Mesothelial cell of epicardium (in vitro differentiated cells): ENCODE data around the gene PIGV. TPM values are rescaled to one million over a fixed set of nuclear protein-coding genes. Genes with fewer than 3 reads are reported as not detected.

Experiments
- DNase-seq, 2 experiments: peaks; one replicate each; pipeline ENCODE4 v3.0.0; 2021; ENCODE audit warnings: low spot score in 2 of 2; ENCODE audit not compliant: unreplicated experiment in 2 of 2
- H3K27ac Mint-ChIP-seq: 2 replicates; pipeline ENCODE4 v1.8.0; 2021; ENCODE audit warnings: mixed read lengths
- H3K27me3 Mint-ChIP-seq: 2 replicates; pipeline ENCODE4 v1.8.0; 2021; ENCODE audit warnings: low read depth, mixed read lengths
- H3K36me3 Mint-ChIP-seq: 2 replicates; pipeline ENCODE4 v1.8.0; 2021; ENCODE audit warnings: mixed read lengths
- H3K4me1 Mint-ChIP-seq: 2 replicates; pipeline ENCODE4 v1.8.0; 2021; ENCODE audit warnings: mixed read lengths
- H3K4me3 Mint-ChIP-seq: 2 replicates; pipeline ENCODE4 v1.8.0; 2021; ENCODE audit warnings: mild to moderate bottlenecking, moderate library complexity, mixed read lengths
- H3K9me3 Mint-ChIP-seq: 2 replicates; pipeline ENCODE4 v1.8.0; 2021; ENCODE audit warnings: mixed read lengths
- total RNA-seq: library from RNA; stranded (reverse); gene quantifications from 3 replicates; pipeline ENCODE4 v1.2.1, GENCODE V29; 2021
- TF ChIP-seq, protein P1 (sequence below): fragments of 200-600 bp; sonication (generic); IDR thresholded peaks from one replicate; pipeline ENCODE4 v1.5.0; 2021; ENCODE audit warnings: antibody characterized with exemption; ENCODE audit not compliant: unreplicated experiment

The PIGV gene
- total RNA-seq, 1 donor from 2014 or later = 13.1 TPM

DNA sequence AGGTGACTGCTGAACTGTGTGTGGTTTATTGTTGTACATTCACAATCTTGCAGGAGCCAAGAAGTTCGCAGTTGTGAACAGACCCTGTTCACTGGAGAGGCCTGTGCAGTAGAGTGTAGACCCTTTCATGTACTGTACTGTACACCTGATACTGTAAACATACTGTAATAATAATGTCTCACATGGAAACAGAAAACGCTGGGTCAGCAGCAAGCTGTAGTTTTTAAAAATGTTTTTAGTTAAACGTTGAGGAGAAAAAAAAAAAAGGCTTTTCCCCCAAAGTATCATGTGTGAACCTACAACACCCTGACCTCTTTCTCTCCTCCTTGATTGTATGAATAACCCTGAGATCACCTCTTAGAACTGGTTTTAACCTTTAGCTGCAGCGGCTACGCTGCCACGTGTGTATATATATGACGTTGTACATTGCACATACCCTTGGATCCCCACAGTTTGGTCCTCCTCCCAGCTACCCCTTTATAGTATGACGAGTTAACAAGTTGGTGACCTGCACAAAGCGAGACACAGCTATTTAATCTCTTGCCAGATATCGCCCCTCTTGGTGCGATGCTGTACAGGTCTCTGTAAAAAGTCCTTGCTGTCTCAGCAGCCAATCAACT is 6.4 kb upstream of the PIGV start:
- Mint-ChIP-seq H3K27ac (peak overlapping the region; percentile 21), H3K27me3 (no peaks in the 10 kb centered on the region), H3K36me3 (peaks cover 37% of the 10 kb centered on the region), H3K4me3 (no peak overlapping the region), H3K4me1 (peaks cover 30% of the 10 kb centered on the region), H3K9me3 (no peaks in the 10 kb centered on the region)
- TF ChIP-seq, protein P1, sequence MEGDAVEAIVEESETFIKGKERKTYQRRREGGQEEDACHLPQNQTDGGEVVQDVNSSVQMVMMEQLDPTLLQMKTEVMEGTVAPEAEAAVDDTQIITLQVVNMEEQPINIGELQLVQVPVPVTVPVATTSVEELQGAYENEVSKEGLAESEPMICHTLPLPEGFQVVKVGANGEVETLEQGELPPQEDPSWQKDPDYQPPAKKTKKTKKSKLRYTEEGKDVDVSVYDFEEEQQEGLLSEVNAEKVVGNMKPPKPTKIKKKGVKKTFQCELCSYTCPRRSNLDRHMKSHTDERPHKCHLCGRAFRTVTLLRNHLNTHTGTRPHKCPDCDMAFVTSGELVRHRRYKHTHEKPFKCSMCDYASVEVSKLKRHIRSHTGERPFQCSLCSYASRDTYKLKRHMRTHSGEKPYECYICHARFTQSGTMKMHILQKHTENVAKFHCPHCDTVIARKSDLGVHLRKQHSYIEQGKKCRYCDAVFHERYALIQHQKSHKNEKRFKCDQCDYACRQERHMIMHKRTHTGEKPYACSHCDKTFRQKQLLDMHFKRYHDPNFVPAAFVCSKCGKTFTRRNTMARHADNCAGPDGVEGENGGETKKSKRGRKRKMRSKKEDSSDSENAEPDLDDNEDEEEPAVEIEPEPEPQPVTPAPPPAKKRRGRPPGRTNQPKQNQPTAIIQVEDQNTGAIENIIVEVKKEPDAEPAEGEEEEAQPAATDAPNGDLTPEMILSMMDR = no peak
- no peak for DNase-seq

DNA sequence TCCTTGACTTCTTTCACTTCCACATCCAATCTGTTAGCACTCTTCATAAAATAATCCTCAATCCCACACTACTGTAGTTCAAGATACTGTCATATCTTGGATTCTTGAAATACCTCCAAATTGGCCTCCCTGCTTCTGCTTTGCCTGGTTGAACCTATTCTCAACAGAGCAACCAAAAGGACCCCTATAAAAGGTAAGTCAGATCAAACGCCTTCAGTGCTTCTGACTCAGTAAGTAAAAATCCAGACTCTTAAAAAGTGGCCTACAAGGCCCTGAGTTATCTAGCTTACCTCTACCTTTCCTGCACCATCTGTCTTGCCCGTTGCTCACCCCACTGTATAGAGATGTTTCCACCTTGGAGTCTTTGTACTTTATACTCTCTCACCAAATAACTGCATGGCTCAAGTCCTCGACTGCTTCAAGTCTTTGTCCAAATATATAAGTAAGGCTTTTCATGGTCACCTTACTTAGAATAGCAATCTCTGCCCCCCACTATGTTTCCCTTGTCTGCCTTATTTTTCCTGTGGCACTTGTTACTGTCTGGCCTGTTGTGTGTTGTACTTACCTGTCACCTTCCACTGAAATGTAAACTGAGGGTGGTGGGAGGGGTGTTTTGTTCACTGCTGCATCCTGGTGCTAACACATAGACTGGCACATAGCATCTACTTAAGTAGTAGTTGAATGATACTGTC is 5.1 kb upstream of the PIGV start:
- Mint-ChIP-seq H3K36me3 (peaks cover 30% of the 10 kb centered on the region), H3K9me3 (no peaks in the 10 kb centered on the region), H3K4me1 (peaks cover 43% of the 10 kb centered on the region), H3K4me3 (no peak overlapping the region), H3K27me3 (no peaks in the 10 kb centered on the region), H3K27ac (peak overlapping the region; percentile 52)
- TF ChIP-seq, protein P1 = no peak
- DNase-seq = no peak

DNA sequence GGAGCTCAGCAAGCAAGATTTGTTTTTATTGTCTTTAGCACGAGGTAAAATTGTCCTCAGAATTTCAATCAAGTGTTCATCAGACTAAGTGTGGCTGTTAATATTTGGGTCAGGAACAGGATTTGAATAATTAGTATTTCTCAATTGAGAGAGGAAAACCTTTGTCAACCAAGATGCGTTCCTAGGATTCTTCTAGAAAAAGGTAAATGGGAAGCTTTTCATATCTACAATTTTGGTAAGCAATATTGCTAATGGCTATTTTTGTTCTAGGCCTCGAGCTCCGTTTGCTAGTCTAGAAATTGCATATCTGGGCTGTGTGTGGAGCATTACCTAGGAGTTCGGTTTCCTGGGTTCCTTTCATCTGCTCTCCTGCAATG is 4.1 kb upstream of the PIGV start:
- Mint-ChIP-seq H3K36me3 (peaks cover 23% of the 10 kb centered on the region), H3K27me3 (no peaks in the 10 kb centered on the region), H3K4me3 (no peak overlapping the region), H3K9me3 (no peaks in the 10 kb centered on the region), H3K4me1 (peaks cover 45% of the 10 kb centered on the region), H3K27ac (peak overlapping the region; percentile 74)
- TF ChIP-seq, protein P1 = no peak
- DNase-seq = no peak

DNA sequence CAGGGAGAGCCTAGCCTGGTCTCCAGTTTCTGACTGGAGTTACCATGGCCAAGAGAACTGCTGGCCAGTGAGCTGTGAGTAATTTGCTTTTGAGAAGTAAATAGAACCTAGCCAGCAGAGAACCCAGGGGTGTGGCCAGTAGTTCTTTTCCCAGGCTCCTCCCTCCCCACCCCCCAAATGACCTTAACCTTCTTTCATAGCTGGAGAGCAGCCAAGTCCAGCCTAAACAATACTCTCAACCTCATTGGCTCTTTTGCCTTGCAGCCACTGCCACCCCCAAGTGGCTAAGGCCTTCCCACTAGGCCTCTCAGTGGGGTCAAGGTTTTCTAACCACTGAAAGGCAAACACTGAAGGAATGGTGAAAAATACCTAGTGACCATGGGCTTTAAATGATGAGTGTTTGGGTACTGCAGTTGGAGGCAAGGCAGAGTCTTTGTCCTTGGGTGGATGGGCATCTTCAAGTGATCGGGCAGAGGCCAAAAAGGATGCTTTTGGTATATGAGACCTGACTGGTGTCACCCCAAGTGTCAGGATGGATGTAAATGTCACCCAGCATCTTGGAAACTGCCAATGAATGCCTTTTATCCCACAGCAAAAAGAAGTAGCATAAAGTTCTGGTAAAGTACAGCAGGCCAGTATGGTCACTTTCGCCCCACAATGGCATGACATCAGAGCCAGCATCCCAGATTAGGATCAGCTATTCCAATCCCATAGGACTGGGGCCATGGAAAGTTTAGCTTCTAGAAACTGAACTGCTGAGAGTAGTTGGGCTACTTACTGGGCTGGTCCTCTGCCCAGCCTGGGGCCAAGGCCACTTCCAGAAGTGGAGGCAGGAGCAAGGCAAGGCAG is 3.5 kb upstream of the PIGV start:
- H3K36me3 Mint-ChIP-seq = peaks cover 17% of the 10 kb centered on the region
- H3K9me3 Mint-ChIP-seq = no peaks in the 10 kb centered on the region
- H3K27me3 Mint-ChIP-seq = no peaks in the 10 kb centered on the region
- peaks cover 51% of the 10 kb centered on the region for H3K4me1 Mint-ChIP-seq
- TF ChIP-seq, protein P1 = no peak
- no peak for DNase-seq
- peak overlapping the region; percentile 99 for H3K27ac Mint-ChIP-seq
- no peak overlapping the region for H3K4me3 Mint-ChIP-seq

DNA sequence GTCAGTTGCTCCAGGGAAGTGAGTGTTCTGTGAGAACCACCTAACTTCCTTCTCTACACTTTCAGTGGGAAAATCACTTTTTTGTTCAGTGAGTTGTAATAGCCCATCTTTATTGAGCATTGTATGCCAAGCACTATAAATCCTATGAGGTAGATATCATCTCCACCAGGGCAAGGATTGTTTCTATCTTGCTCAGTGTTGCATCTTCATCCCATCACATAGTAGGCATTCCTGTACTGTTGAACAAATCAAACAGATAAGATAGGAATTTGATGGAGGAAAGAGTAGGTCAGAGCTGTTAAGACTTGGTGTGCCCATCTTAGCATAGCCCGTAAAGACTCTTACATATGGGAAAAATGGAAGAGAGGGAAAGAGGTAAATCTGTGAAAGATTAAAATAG is 2.9 kb upstream of the PIGV start:
- peak overlapping the region; percentile 99 for H3K27ac Mint-ChIP-seq
- TF ChIP-seq, protein P1 = no peak
- DNase-seq = no peak
- no peaks in the 10 kb centered on the region for H3K9me3 Mint-ChIP-seq
- no peaks in the 10 kb centered on the region for H3K27me3 Mint-ChIP-seq
- H3K4me1 Mint-ChIP-seq = peaks cover 57% of the 10 kb centered on the region
- H3K36me3 Mint-ChIP-seq = peaks cover 12% of the 10 kb centered on the region
- no peak overlapping the region for H3K4me3 Mint-ChIP-seq
